ENCODE measurements around the gene CABYR. TPM values are rescaled to one million over a fixed set of nuclear protein-coding genes. Genes with fewer than 3 reads are reported as not detected.

The CABYR gene, protein sequence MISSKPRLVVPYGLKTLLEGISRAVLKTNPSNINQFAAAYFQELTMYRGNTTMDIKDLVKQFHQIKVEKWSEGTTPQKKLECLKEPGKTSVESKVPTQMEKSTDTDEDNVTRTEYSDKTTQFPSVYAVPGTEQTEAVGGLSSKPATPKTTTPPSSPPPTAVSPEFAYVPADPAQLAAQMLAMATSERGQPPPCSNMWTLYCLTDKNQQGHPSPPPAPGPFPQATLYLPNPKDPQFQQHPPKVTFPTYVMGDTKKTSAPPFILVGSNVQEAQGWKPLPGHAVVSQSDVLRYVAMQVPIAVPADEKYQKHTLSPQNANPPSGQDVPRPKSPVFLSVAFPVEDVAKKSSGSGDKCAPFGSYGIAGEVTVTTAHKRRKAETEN
- total RNA-seq: 1.8 and 2.0 TPM in 2 replicates

GRCh38 chr18:24138789-24139616 lies at the start of gene CABYR:
Gene CABYR (plus strand): TSS chr18:24139062. CDS start chr18:24143115, 4,053 bp downstream.

Other genes with a start within 250 kb of the CABYR start
- 8.8 and 11.0 TPM in 2 replicates for gene TTC39C, start 124.3 kb upstream of the CABYR start, total RNA-seq